A673 (cell line): ENCODE results near the gene GNG7.

Experiments
- CTCF ChIP-seq: fragments of 300-800, 200-600 bp; sonication (generic); conservative IDR thresholded peaks from 2 replicates; pipeline ENCODE4 v1.5.1; 2017; ENCODE audit warnings: low read depth, mild to moderate bottlenecking, antibody characterized with exemption, low read length, moderate library complexity, mixed read lengths
- EZH2 ChIP-seq: fragments of 200-600 bp; sonication (generic); IDR thresholded peaks from 2 replicates; pipeline ENCODE4 v1.6.1; 2017; ENCODE audit warnings: borderline replicate concordance, low read depth, mild to moderate bottlenecking, mixed read lengths, antibody characterized with exemption, low read length; ENCODE audit not compliant: poor library complexity, severe bottlenecking

- TF ChIP-seq CTCF (no peak), EZH2 (no peak)
Measured at GRCh38 chr19:2494084-2494446, 208.4 kb downstream of the GNG7 start.
